GM18517 (cell line): Measurements from ENCODE around the gene WSB1.
A peak's percentile ranks its signal among the peaks of the same experiment; 100 is the strongest.
"Not testable (repeated sequence)": the region's sequence is repeated elsewhere in the genome, so short reads cannot be mapped to it uniquely, and the experiment has no call there.

Source experiments
- ATAC-seq: cut with Tn5 transposase; IDR thresholded peaks from one replicate; pipeline ENCODE4 v1.9.1; 2021; ENCODE audit warnings: mild to moderate bottlenecking, moderate library complexity; ENCODE audit not compliant: unreplicated experiment

Gene WSB1

GRCh38 chr17:27279132-27279531 is 14.8 kb upstream of the WSB1 start:
- not testable (repeated sequence) for ATAC-seq

- no peak for ATAC-seq
These were observed 13.4 kb upstream of the WSB1 start for GRCh38 chr17:27280527-27280926.

- no peak for ATAC-seq
These were observed 12.5 kb upstream of the WSB1 start for GRCh38 chr17:27281438-27281837.

GRCh38 chr17:27282054-27282551 is 11.8 kb upstream of the WSB1 start:
- no peak for ATAC-seq

GRCh38 chr17:27283060-27283459 is 10.9 kb upstream of the WSB1 start:
- no peak for ATAC-seq

- ATAC-seq = no peak
These were observed 10.2 kb upstream of the WSB1 start for GRCh38 chr17:27283751-27284150.

GRCh38 chr17:27284811-27285415 is 9.0 kb upstream of the WSB1 start:
- no peak for ATAC-seq

GRCh38 chr17:27285516-27285915 is 8.4 kb upstream of the WSB1 start:
- no peak for ATAC-seq

- no peak for ATAC-seq
These were observed 5.7 kb upstream of the WSB1 start for GRCh38 chr17:27288183-27288582.

- ATAC-seq = no peak
These were observed 4.1 kb upstream of the WSB1 start for GRCh38 chr17:27289856-27290255.

- no peak for ATAC-seq
These were observed 2.9 kb upstream of the WSB1 start for GRCh38 chr17:27290916-27291598.

- ATAC-seq = no peak
These were observed 486 bp upstream of the WSB1 start for GRCh38 chr17:27293359-27293897.

GRCh38 chr17:27294689-27295630 is 1.0 kb downstream of the WSB1 start:
- ATAC-seq = peak; percentile 36

GRCh38 chr17:27295945-27296344 is 2.0 kb downstream of the WSB1 start:
- no peak for ATAC-seq

- no peak for ATAC-seq
These were observed 2.6 kb downstream of the WSB1 start for GRCh38 chr17:27296428-27296979.

- ATAC-seq = no peak
These were observed 5.6 kb downstream of the WSB1 start for GRCh38 chr17:27299384-27300049.

GRCh38 chr17:27303734-27304133 is 9.8 kb downstream of the WSB1 start:
- no peak for ATAC-seq

GRCh38 chr17:27306276-27306835 is 12.4 kb downstream of the WSB1 start:
- ATAC-seq = no peak

- no peak for ATAC-seq
These were observed 16.7 kb downstream of the WSB1 start for GRCh38 chr17:27310565-27311110.

- ATAC-seq = no peak
These were observed 19.4 kb downstream of the WSB1 start for GRCh38 chr17:27313301-27313700.
